8988T (cell line): ENCODE measurements around the gene AVEN.
"Not testable (repeated sequence)": the region's sequence is repeated elsewhere in the genome, so short reads cannot be mapped to it uniquely, and the experiment has no call there.

Source experiments
- DNase-seq: peaks from one replicate; pipeline ENCODE4 v3.0.0; 2011

AVEN gene, protein sequence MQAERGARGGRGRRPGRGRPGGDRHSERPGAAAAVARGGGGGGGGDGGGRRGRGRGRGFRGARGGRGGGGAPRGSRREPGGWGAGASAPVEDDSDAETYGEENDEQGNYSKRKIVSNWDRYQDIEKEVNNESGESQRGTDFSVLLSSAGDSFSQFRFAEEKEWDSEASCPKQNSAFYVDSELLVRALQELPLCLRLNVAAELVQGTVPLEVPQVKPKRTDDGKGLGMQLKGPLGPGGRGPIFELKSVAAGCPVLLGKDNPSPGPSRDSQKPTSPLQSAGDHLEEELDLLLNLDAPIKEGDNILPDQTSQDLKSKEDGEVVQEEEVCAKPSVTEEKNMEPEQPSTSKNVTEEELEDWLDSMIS

DNA sequence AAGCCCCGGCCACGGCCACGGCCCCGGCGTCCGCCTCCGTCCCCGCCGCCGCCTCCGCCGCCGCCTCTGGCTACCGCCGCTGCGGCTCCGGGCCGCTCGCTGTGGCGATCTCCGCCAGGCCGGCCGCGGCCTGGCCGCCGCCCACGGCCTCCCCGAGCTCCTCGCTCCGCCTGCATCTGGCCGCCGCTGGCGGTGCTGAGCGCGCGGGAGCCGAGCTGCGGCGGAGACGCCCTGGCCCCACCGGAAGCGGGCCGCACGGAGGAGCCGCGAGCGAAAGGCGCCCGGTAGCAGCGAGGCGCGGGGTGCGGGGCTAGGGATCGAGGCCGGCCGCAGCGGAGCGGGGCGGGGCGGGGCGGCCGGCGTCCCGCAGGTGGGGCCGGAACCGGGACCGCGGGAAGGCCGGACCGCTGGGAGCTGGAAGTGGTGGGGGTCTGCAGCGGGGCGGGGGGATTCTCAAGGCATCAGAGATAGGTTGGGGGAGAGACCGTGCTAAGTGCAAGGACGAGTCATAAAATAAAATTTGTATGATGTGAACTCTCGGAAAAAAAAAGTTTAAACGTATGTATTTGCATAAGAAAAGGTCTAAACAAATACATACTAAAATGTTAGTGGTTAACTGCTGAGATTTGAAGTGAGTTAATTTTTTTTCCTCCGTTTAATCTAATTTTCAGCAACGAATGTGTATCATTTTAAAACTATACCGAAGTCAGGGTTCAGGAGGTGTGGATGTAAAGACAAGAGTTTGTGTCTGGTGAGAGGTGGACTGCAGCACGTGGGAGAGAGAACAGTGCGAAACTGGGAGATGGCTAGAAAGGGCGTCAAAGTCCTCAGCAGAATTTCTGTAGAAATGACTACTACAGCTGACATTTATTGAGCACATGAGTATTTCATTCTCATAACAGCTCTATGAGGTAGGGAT is at the start of gene AVEN:
TSS of gene AVEN (minus strand) at position 334 of the 919 bp plus-strand sequence. CDS start at position 176, 158 bp downstream.
- DNase-seq: no peak

DNA sequence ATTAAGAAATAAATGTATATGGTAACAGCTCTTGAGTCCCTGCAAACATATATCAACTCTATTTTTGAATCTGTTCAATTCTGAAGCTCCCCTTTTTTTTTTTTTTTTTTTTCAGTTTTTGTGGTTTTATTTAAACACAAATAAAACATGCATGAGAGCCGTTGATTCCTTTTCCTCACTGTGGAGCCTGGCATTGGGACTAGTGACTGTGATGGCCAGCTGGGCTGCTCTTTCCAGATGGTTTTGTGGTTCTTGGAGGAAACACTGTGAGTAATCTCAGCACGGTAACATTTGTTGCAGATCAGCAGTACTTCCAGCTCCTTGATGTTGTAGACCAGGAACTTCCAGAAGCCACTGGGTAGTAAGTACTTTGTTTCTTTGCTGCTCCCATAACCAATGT is 46.7 kb upstream of the AVEN start:
- DNase-seq: no peak

DNA sequence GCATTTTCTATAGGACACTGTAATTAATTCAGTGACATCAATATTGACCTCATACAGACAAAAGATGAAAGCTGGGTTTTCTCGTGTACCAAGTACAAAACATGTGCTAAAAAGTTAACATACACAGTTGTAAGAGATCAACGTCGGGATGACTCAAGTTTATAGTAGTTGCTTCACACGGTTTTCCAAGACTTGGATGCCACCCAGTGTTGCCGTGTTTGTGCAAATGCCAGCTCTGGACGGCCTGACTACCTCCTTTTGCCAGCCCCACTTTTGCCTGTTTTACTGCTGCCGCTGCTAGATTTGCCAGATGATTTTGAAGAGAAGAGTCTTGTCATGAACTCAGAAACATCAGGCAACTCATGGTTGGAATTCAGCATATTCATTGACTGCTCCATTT is 45.1 kb upstream of the AVEN start:
- no peak for DNase-seq

DNA sequence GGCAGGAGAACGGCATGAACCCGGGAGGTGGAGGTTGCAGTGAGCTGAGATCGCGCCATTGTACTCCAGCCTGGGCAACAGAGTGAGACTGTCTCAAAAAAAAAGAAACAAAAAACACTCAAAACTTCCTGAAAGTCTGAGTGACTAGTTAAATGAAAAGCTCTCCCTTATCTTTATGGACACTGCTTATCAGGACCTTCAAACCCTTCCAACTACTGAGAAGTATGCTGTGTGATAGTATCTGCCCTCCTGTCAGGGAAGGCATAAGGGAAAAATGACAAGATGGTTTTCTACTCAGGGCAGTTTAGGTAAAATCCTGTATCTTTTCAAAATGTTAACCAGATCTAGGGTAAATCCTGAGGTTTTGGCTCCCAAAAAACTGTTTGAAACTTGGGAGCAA is 40.9 kb upstream of the AVEN start:
- DNase-seq: no peak

DNA sequence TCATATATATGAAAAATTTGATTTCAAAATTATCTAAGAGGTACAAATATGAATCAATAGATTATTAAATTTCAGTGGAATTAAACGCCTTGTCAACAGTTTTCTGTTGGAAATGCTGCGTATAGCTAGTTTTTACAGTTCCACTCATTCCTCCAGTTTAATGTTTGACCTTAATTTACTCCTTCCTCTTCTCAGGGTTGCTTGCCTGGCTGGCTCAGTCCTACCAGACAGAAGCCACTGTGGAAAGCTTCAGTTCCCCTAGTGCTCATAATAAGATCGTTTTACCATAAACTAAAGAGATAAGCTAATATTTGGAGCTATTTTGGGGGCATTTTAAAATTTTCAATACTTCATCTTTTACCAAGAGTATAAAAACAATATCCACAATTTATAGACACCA is 39.9 kb upstream of the AVEN start:
- no peak for DNase-seq

DNA sequence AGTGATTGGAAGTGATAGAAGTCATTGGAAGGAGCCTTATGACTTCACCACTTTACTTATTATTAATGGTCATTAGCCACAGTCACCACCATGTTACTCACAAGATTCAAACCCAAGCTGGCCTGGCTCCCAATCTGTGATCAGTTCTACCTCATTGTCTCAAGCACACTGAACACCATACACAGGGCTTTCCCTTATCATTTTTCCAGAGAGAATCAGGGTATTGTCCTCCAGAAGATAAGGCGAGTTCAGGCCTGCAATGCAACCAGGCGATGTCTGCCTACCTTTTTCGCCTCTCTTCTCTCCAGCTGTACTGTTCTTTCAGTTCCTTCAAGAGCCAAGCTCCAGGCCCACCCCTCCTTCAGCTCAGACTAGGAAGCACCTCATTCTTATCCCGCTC is 37.8 kb upstream of the AVEN start:
- no peak for DNase-seq

DNA sequence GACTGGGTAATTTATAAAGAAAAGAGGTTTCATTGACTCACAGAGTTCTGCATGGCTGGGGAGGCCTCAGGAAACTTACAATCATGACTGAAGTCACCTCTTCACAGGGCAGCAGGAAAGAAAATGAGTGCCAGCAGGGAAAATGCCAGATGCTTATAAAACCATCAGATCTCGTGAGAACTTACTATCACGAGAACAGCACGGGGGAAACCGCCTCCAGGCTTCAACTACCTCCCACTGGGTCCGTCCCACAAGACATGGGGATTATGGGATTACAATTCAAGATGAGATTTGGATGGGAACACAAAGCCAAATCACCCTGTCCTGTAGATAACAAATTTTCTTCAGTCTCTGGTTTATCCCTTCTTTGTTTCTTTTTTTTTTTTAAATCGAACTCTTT is 31.0 kb upstream of the AVEN start:
- no peak for DNase-seq

DNA sequence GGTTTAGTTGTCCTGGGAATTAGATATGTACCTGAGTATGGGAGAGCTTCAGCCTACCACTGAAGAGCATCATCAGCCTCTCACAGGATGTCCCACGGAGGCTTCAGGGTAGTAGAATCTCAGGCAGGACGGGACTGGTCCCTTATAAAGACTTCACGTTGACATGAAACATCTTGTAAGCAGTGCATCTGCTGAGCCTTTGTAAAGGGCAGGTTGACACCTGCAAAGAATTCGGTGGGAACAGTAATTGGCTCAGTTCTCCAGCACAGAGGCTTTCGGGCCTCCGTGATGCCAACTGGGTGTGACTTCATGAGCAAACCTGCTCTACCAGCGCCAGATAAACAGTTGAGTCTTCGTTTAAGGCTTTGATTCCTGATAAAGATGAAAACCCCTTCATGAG is 26.9 kb upstream of the AVEN start:
- DNase-seq: no peak

DNA sequence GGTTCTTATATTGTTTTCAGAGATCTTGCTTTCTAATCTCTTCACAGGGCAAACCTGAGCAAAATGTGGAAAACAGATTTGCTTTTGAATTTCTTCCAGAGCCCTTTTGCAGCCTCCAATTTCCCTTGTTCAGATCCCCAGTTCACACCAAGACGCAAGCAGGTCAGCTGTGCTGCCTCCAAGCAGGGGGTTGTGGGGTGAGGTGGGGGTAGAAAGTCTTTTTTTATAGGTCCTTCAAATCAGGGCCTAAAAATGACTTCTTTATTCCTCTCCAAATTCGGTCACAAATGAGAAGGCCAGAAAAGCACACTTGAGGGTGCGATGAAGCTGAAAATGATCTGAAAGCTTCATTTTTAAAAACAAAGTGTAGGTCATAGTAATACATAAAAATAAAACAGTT is 26.3 kb upstream of the AVEN start:
- DNase-seq: no peak

DNA sequence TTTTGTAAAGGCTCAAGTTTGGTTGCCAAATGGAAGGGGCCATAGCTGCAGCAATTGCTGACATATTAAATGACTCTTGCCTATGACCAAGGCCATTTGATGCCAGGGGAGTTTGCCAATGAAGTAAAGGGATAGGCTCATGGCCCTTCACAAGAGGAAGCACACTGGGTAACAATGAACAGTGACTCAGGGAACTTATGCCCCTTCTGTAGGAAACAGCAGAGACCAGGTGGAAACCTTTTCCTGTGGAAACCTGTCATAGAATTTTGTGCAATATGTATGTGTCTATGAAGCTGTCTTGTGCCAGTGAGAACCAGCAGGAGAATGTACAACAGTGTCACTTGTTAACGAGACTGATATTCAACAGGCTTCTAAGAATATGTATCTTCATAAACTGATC is 25.4 kb upstream of the AVEN start:
- DNase-seq: no peak

DNA sequence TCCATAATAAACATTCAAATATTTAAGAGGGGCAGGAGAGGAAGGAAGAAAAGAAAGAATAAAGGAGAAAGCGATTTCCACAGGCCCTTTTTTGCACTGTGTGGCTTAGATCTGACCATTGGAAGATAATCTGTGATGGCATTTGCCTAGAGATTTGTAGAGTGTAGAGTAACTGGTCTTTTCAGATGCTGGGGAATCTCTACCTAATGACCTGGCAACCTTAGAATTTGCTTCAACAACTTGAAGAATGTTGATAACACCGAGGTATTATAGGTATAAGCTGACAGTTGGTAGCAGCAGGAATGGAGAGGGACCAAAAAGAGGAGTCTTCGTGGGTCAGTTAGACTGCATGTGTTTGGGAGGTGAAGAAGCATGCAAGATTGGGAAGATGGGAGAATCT is 20.9 kb upstream of the AVEN start:
- no peak for DNase-seq

DNA sequence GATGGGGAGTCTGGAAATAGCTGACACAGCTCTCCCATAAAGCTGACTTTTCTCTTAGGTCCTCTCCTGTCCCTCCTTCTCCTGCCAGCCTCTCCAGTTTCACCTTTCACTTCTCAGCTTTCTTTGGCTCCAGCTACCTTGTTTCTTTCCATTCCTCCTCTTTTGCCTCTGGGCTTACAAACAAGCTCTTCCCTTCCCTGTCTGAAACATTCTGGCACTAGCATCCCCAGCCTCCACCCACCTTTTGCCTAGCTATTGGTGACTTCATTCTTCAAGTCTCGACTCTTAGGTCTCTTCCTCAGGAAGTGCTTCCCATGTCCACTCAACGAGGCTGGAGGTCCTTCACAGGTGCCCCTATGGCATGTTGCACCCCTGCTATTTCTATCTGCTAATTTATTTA is 20.5 kb upstream of the AVEN start:
- DNase-seq: no peak

DNA sequence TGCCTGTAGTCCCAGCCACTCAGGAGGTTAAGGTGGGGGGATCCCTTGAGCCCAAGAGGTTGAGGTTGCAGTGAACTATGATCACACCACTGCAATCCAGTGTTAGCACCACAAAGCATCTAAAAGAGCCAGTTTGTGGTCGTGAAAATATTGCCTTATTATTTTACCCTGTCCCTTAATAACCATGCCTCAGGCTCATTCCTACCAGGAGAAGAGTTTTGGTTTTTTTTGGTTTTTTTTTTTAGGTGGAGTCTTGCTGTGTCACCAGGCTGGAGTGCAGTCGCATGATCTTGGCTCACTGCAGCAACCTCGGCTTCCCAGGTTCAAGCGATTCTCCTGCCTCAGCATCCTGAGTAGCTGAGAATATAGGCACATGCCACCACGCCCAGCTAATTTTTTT is 17.9 kb upstream of the AVEN start:
- DNase-seq: no peak

DNA sequence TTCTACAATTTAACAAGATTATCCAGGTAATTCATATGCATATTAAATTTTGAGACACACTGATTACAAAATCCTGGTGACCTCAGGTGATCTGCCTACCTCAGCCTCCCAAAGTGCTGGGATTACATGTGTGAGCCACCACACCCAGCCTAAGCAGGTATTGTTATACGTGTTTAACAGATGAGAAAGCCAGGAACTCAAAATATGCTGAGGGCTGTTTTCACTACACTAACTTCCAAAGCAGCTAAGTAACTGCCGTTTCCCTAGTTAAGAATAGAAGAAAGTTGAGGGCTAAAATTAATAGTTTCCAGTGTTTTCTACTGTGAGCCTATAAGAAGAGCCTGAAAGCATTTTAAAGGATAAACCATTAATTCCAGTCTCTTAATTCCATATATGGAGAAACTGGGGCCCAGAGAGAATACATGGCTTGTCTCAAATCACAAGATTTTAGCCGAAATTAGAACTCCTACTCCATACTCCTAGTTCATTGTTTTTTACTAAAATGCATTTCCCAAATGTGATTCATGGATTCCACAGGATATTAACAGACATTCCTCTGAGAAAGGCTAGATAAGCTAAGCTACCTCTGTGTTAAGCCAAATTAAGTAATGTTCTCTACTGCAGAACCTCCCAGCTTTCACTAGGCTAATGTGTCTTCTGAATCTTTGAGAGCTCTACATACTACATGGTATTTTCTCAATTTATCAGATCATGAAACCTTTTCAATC is 17.0 kb upstream of the AVEN start:
- no peak for DNase-seq

DNA sequence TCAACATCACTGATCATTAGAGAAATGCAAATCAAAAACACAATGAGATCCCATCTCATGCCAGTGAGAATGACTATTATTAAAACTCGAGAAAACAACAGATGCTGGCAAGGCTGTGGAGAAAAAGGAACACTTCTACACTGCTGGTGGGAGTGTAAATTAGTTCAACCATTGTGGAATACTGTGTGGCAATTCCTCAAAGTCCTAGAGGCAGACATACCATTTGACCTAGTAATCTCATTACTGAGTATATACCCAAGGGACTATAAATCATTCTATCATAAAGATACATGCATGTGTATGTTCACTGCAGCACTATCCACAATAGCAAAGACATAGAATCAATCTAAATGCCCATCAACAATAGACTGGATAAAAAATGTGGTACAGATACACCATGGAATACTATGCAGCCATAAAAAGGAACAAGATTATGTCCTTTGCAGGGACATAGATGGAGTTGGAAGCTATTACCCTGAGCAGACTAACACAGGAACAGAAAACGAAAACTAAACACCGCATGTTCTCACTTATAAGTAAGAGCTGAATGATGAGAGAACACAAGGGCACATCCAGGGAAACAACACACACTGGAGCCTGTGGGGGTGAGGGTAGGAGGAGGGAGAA is 15.2 kb upstream of the AVEN start:
- no peak for DNase-seq

DNA sequence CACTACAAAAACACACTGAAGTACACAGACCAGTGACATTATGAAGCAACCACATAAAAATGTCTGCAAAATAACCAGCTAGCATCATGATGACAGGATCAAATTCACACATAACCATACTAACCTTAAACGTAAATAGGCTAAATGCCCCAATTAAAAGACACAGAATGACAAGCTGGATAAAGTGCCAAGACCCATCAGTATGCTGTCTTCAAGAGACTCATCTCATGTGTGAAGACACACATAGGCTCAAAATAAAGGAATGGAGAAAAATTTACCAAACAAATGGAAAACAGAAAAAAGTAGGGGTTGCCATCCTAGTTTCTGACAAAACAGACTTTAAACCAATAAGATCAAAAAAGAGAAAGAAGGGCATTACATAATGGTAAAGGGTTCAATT is 11.4 kb upstream of the AVEN start:
- DNase-seq: not testable (repeated sequence)

DNA sequence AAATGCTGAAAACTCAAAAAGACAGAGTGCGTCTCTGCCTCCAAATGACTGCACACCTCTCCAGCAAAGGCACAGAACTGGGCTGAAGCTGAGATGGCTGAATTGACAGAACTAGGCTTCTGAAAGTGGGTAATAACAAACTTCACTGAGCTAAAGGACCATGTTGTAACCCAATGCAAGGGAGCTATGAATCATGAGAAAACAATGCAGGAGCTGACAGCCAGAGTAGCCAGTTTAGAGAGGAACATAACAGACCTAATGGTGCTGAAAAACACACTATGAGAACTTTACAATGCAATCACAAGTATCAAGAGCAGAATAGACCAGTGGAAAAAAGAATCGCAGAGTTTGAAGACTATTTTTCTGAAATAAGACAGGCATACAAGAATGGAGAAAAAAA is 10.1 kb upstream of the AVEN start:
- DNase-seq: no peak

DNA sequence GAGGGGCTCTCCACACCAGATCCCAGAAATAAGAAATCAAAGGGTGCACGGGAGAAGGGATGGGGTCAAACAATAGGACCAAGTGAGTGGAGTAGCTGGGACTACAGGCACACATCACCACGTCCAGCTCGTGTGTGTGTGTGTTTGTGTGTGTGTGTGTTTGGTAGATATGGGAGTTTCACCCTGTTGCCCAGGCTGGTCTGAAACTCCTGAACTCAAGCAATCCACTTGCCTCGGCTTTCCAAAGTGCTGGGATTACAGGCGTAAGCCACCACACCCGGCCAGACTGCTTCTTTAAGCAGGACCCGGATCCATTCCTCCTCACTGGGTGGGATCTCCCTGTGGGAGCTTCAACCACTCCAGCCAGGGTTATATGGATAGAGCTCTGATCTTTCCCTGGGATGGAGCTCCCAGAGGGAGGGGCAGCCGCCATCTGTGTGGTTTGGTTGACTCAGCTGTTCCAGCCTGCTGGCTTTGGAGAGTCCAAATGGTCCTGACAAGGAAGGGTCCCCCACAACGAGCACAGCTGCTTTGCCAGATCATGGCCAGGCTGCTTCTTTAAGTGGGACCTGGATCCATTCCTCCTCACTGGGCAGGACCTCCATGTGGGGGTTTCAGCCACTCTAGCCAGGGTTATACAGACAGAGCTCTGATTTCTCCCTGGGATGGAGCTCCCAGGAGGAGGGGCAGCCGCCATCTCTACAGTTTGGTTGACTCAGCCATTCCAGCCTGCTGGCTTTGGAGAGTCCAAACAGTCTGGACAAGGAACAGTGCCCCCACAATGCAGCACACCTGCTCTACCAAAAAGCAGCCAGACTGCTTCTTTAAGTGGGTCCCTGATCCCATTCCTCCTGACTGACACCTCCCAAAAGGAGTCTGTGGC is 9.1 kb upstream of the AVEN start:
- DNase-seq: no peak

DNA sequence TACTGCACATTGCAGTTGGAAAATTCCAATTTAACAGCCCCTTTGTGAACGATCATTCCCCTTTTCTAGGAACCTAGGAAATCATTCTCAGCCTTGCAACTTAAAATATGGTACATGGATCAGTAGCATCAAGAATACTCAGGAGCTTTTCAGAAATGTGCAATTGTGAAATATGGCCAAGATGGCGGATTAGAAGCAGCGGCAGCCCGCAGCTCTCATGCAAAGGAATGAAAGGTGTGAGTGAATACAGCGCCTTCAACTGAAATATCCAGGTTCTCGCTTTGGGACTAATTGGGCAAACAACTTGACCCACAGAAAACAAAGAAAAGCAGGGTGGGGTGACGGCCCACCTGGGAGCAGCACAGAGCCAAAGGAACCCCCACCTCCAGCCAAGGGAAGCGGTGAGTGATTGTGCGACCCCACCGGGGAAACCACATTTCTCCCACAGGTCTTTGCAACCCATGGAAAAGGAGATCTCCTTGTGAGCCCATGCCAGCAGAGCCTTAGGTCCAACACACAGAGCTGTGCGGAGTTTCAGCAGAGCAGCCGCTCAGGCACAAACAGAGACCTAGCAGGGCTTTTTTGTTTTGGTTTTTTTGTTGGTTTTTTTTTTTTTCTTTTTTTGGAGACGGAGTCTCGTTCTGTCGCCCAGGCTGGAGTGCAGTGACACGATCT is 7.6 kb upstream of the AVEN start:
- no peak for DNase-seq

DNA sequence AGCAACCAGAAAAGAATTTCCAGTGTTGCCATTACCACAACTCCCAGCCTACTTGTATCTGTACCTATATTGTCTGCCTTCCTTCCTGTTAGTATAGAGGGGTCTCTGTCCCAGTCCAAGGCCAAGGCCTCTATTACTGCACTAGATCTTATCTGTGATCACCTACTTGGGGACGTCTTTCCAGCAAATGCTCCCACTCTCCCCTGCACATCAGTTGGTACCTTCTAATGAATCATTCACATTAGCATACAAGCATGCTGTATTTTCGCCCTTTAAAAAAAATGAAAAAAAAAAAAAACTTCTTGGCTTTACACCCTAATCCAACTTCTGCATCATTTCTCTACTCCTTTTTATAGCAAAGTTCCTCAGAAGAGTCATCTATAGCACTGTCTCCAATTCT is 4.8 kb upstream of the AVEN start:
- no peak for DNase-seq

DNA sequence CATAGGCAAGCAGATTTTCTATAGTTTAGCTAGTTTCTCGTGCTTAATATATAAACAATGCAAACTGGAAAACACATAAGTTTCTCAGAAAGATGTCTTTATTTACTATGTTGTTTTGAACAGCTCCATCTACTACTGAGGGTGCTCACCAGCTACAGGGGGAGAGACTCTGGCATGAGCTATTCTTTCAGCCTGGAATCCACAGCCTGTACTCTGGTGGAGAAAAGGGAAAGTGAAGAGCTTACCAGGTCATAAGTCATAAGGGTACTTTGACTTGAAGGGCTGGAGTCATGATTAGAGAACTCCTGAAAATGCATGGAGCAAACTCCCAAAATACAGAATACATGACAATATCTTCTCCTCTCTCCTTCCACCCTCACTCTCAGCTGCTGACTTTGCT is 4.4 kb upstream of the AVEN start:
- DNase-seq: no peak

DNA sequence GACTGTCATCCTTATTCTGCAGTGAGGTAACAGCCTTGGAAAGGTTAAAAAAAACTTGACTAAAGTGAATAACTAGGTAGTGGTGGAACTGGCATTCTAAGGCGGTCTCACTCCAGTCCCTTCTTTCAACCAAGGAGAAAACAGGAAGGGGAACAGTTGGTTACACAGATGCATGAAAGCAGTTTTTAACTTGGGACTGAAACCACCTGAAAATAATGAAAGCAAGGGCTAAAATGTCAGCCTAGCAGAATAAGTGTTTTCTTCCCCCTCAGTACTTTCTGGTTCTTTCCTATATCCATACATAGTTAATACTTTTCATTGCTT is 748 bp upstream of the AVEN start:
- DNase-seq: no peak
